Brain microvascular endothelial cell (primary cell): ENCODE data around the gene C3orf22.

Experiments
- DNase-seq: peaks from one replicate; pipeline ENCODE4 v3.0.0-alpha.2; 2020
- H3K27ac ChIP-seq: fragments of 250-450 bp; sonication (Bioruptor Pico); 2 replicates; pipeline ENCODE4 v1.5.1; 2020; ENCODE audit warnings: mild to moderate bottlenecking, moderate library complexity
- H3K27me3 ChIP-seq: fragments of 250-450 bp; sonication (Bioruptor Pico); replicated peaks from 2 replicates; pipeline ENCODE4 v1.5.1; 2020; ENCODE audit warnings: mild to moderate bottlenecking
- H3K36me3 ChIP-seq: fragments of 250-450 bp; sonication (Bioruptor Pico); replicated peaks from 2 replicates; pipeline ENCODE4 v1.5.1; 2020; ENCODE audit warnings: mild to moderate bottlenecking
- H3K4me3 ChIP-seq: 2 replicates; pipeline ENCODE4 v1.5.1; 2011; ENCODE audit warnings: low read depth, mild to moderate bottlenecking, control low read depth, low read length, moderate library complexity
- CTCF ChIP-seq: IDR thresholded peaks from 2 replicates; pipeline ENCODE4 v1.5.1; 2011; ENCODE audit warnings: low read depth, mild to moderate bottlenecking, moderate library complexity, low read length, control low read depth, inconsistent platforms; ENCODE audit errors: missing control alignments
- in situ Hi-C: cut with HindIII; loops from 2 replicates; pipeline ENCODE4 v1.10.0; 2017; ENCODE audit warnings: low sequenced_read_pairs, low pct_ligation_motif_present

The C3orf22 gene

GRCh38 chr3:126511291-126511690 lies 47.4 kb downstream of the C3orf22 start:
- no peak for DNase-seq
- H3K36me3 ChIP-seq: no peaks in the 10 kb centered on the region
- no peak overlapping the region for H3K27ac ChIP-seq
- H3K4me3 ChIP-seq: no peak overlapping the region
- TF ChIP-seq CTCF: no peak
- H3K27me3 ChIP-seq: no peaks in the 10 kb centered on the region
- in situ Hi-C loops: no loop called here

GRCh38 chr3:126510308-126510910 lies 48.3 kb downstream of the C3orf22 start:
- in situ Hi-C loops: no loop called here
- TF ChIP-seq CTCF: no peak
- DNase-seq: no peak

GRCh38 chr3:126509597-126510307 lies 49.0 kb downstream of the C3orf22 start:
- DNase-seq: no peak
- no peak overlapping the region for H3K27ac ChIP-seq
- in situ Hi-C loops: no loop called here
- TF ChIP-seq CTCF: no peak
- no peaks in the 10 kb centered on the region for H3K27me3 ChIP-seq
- H3K36me3 ChIP-seq: no peaks in the 10 kb centered on the region
- no peak overlapping the region for H3K4me3 ChIP-seq

More at GRCh38 chr3:126510308-126510910, 48.3 kb downstream of the C3orf22 start:
- H3K27ac ChIP-seq: no peak overlapping the region
- no peaks in the 10 kb centered on the region for H3K36me3 ChIP-seq
- H3K4me3 ChIP-seq: no peak overlapping the region
- no peaks in the 10 kb centered on the region for H3K27me3 ChIP-seq

- H3K4me3 ChIP-seq: no peak overlapping the region
- DNase-seq: no peak
- no peak for TF ChIP-seq CTCF
- H3K27ac ChIP-seq: no peak overlapping the region
- no peaks in the 10 kb centered on the region for H3K27me3 ChIP-seq
- H3K36me3 ChIP-seq: no peaks in the 10 kb centered on the region
- in situ Hi-C loops: no loop called here
Observed at GRCh38 chr3:126508564-126508964, 50.2 kb downstream of the C3orf22 start.

- no peaks in the 10 kb centered on the region for H3K27me3 ChIP-seq
- in situ Hi-C loops: no loop called here
- H3K27ac ChIP-seq: no peak overlapping the region
- H3K36me3 ChIP-seq: no peaks in the 10 kb centered on the region
- no peak overlapping the region for H3K4me3 ChIP-seq
- no peak for DNase-seq
- TF ChIP-seq CTCF: no peak
Observed at GRCh38 chr3:126507886-126508285, 50.8 kb downstream of the C3orf22 start.
